Muscle layer of colon (tissue), 2 donors: ENCODE data around the gene NPW.

Experiments used
- H3K27ac ChIP-seq: one replicate; pipeline ENCODE4 v1.7.0; 2013; ENCODE audit warnings: low read depth, mild to moderate bottlenecking, low read length, moderate library complexity
- H3K27me3 ChIP-seq, 2 donors: one replicate each; pipeline ENCODE4 v1.7.0; 2013; ENCODE audit warnings: low read length in 2 of 2, mild to moderate bottlenecking in 2 of 2; ENCODE audit not compliant: insufficient read depth in 2 of 2, control insufficient read depth in 1 of 2
- H3K36me3 ChIP-seq: one replicate; pipeline ENCODE4 v1.7.0; 2013; ENCODE audit warnings: mild to moderate bottlenecking, low read length; ENCODE audit not compliant: insufficient read depth
- H3K4me1 ChIP-seq: one replicate; pipeline ENCODE4 v1.7.0; 2013; ENCODE audit warnings: mild to moderate bottlenecking, low read length; ENCODE audit not compliant: insufficient read depth
- H3K4me3 ChIP-seq, 2 donors: one replicate each; pipeline ENCODE4 v1.7.0; 2013; ENCODE audit warnings: low read length in 2 of 2, low read depth in 1 of 2, mild to moderate bottlenecking in 1 of 2, moderate library complexity in 1 of 2
- H3K9ac ChIP-seq: one replicate; pipeline ENCODE4 v1.7.0; 2013; ENCODE audit warnings: low read length
- H3K9me3 ChIP-seq: one replicate; pipeline ENCODE4 v1.7.0; 2013; ENCODE audit warnings: mild to moderate bottlenecking, low read length
- donor health status: abdominal sarcoma.
- donor health status: Adenocarcinoma of cecum.

Gene NPW

GRCh38 chr16:2019921-2020831 lies 591 bp downstream of the NPW start:
- Histone ChIP-seq H3K36me3 (no peaks in the 10 kb centered on the region), H3K4me1 (peaks cover 13% of the 10 kb centered on the region), H3K9me3 (no peaks in the 10 kb centered on the region), H3K9ac (no peak overlapping the region), H3K27me3 (peaks cover 10 to 35% of the 10 kb centered on the region in 2 donors), H3K4me3 (no peak overlapping the region), H3K27ac (no peak overlapping the region)

- Histone ChIP-seq H3K36me3 (no peaks in the 10 kb centered on the region), H3K9me3 (no peaks in the 10 kb centered on the region), H3K9ac (no peak overlapping the region), H3K4me3 (peak overlapping the region; percentile 31 to 55), H3K4me1 (peaks cover 24% of the 10 kb centered on the region), H3K27ac (no peak overlapping the region), H3K27me3 (peaks cover 10 to 35% of the 10 kb centered on the region in 2 donors)
Measured at GRCh38 chr16:2022723-2023091, 3.1 kb downstream of the NPW start.

GRCh38 chr16:2023092-2024031 lies 3.8 kb downstream of the NPW start:
- H3K27me3 ChIP-seq: peaks cover 10 to 35% of the 10 kb centered on the region in 2 donors
- H3K36me3 ChIP-seq: no peaks in the 10 kb centered on the region
- H3K9ac ChIP-seq: no peak overlapping the region
- no peak overlapping the region for H3K27ac ChIP-seq
- H3K4me3 ChIP-seq: peak overlapping the region; percentile 31 to 55
- no peaks in the 10 kb centered on the region for H3K9me3 ChIP-seq
- H3K4me1 ChIP-seq: peaks cover 30% of the 10 kb centered on the region

- H3K27me3 ChIP-seq: peaks cover 10 to 31% of the 10 kb centered on the region in 2 donors
- no peaks in the 10 kb centered on the region for H3K36me3 ChIP-seq
- peak overlapping the region in 1 of 2 donors; percentile 55 for H3K4me3 ChIP-seq
- H3K9me3 ChIP-seq: no peaks in the 10 kb centered on the region
- H3K27ac ChIP-seq: no peak overlapping the region
- peaks cover 30% of the 10 kb centered on the region for H3K4me1 ChIP-seq
- no peak overlapping the region for H3K9ac ChIP-seq
Measured at GRCh38 chr16:2024032-2024420, 4.4 kb downstream of the NPW start.

GRCh38 chr16:2025251-2025650 lies 5.7 kb downstream of the NPW start:
- peaks cover 30% of the 10 kb centered on the region for H3K4me1 ChIP-seq

GRCh38 chr16:2025878-2026460 lies 6.4 kb downstream of the NPW start:
- no peaks in the 10 kb centered on the region for H3K9me3 ChIP-seq
- no peak overlapping the region for H3K9ac ChIP-seq
- no peaks in the 10 kb centered on the region for H3K36me3 ChIP-seq
- H3K27ac ChIP-seq: peak overlapping the region; percentile 61
- H3K4me1 ChIP-seq: peaks cover 30% of the 10 kb centered on the region
- H3K27me3 ChIP-seq: peaks cover 4 to 12% of the 10 kb centered on the region in 2 donors
- H3K4me3 ChIP-seq: no peak overlapping the region

More at GRCh38 chr16:2025251-2025650, 5.7 kb downstream of the NPW start:
- Histone ChIP-seq H3K27me3 (peaks cover 4 to 19% of the 10 kb centered on the region in 2 donors), H3K9ac (no peak overlapping the region), H3K27ac (no peak overlapping the region), H3K9me3 (no peaks in the 10 kb centered on the region), H3K4me3 (no peak overlapping the region), H3K36me3 (no peaks in the 10 kb centered on the region)

- Histone ChIP-seq H3K4me3 (peak within 1 kb of the TSS; percentile 54 to 57), H3K27ac (peak within 1 kb of the TSS; percentile 61), H3K27me3 (peaks cover 3 to 6% of the 10 kb centered on the region in 2 donors), H3K9ac (no peak within 1 kb of the TSS), H3K4me1 (peaks cover 30% of the 10 kb centered on the region), H3K36me3 (no peaks in the 10 kb centered on the region), H3K9me3 (no peaks in the 10 kb centered on the region)
Measured at GRCh38 chr16:2026461-2027023, 7.0 kb downstream of the NPW start, which contains the start of gene NHERF2. NHERF2 (plus strand) TSS chr16:2026902; CDS start chr16:2027006, 104 bp downstream.

GRCh38 chr16:2027024-2028010 lies 7.7 kb downstream of the NPW start:
- Histone ChIP-seq H3K9me3 (no peaks in the 10 kb centered on the region), H3K4me1 (peaks cover 30% of the 10 kb centered on the region), H3K9ac (no peak overlapping the region), H3K36me3 (no peaks in the 10 kb centered on the region), H3K27ac (peak overlapping the region; percentile 34), H3K4me3 (peak overlapping the region; percentile 54 to 57), H3K27me3 (no peaks in the 10 kb centered on the region)

- H3K36me3 ChIP-seq: no peaks in the 10 kb centered on the region
- H3K9ac ChIP-seq: no peak overlapping the region
- no peaks in the 10 kb centered on the region for H3K27me3 ChIP-seq
- peak overlapping the region in 1 of 2 donors; percentile 54 for H3K4me3 ChIP-seq
- no peak overlapping the region for H3K27ac ChIP-seq
- H3K4me1 ChIP-seq: peaks cover 28% of the 10 kb centered on the region
- H3K9me3 ChIP-seq: no peaks in the 10 kb centered on the region
Measured at GRCh38 chr16:2028146-2028545, 8.6 kb downstream of the NPW start.

GRCh38 chr16:2028620-2029220 lies 9.1 kb downstream of the NPW start:
- H3K9ac ChIP-seq: no peak overlapping the region
- no peak overlapping the region for H3K27ac ChIP-seq
- H3K27me3 ChIP-seq: no peaks in the 10 kb centered on the region
- H3K9me3 ChIP-seq: no peaks in the 10 kb centered on the region
- peaks cover 29% of the 10 kb centered on the region for H3K4me1 ChIP-seq
- H3K36me3 ChIP-seq: no peaks in the 10 kb centered on the region
- H3K4me3 ChIP-seq: no peak overlapping the region
